DMS153 treated with DMSO at 0.1 percent for 48 hours (cell line): ENCODE measurements around the gene BTBD9.

Source experiments
- DNase-seq: peaks from one replicate; lab custom pipeline; 2025; ENCODE audit not compliant: unreplicated experiment; lab: John Stamatoyannopoulos, UW

Gene BTBD9

DNA sequence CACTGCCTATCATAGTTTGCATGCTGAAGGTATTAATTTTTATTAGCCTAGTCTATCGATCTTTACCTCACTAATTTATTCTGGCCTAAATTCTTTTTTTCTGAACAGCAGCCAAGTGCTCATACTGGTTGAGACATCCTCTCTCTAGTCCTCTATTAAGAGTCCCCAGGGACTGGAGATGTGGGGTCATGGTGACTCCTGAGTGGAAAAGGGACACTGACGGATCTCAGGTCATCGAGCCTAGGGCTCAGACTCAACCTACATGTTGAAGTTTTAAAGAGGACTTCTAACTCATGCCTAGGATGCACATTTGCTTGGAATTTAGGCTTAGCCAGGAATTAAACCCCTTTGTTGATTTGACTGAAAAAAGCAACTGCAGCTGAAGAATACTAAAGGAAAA, 378.1 kb downstream of the BTBD9 start:
- no peak for DNase-seq

DNA sequence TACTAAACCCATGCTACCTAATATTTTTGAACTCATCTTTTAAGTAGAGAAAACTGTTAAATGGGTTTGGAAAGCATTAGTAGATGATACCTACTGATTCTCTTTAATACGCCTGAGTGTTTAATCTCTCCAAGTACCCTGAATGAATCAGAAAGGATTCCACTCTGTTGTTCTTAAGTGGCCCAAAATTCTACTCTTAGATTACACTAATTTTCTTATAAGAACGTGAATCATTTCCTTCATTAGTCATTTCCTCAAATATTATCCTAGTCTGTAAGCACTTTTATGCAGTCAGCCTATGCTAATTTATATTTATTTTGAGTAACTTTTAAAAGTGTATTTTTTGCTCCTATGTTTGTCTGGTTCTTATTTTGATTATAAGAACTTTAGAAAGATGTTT, 380.0 kb downstream of the BTBD9 start:
- no peak for DNase-seq

DNA sequence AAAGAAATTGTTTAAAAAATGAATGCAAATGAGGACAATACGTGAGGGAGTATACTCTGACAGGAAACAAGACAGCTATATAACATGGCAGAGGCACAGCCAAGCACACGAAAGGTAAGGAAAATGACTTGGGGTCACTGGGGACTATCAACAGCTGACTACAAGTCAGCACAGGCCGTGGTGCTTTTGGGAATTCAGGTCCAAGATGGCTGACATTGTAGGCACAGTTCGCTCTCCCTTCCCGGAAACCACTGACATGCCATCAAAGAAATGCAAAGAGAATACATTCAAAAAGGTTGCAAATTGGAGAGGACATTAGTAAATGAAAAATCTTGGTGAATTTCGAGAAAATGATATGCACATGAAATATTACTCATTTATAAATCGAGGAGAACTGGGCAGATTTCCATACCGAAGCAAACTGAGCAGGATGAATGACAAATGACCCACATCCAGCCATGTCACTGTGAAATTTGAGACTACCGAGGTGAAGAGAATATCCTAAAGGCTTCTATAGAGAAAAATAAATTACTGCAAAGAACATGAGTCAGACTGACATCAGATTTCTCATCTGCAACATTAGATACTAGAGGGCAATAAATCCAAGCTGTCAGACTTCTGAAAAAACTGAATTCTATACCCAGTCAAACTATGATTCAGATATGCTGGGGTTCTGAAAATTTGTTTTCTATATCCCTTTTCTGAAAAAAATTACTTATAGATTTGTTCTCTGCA, 391.1 kb downstream of the BTBD9 start:
- no peak for DNase-seq

DNA sequence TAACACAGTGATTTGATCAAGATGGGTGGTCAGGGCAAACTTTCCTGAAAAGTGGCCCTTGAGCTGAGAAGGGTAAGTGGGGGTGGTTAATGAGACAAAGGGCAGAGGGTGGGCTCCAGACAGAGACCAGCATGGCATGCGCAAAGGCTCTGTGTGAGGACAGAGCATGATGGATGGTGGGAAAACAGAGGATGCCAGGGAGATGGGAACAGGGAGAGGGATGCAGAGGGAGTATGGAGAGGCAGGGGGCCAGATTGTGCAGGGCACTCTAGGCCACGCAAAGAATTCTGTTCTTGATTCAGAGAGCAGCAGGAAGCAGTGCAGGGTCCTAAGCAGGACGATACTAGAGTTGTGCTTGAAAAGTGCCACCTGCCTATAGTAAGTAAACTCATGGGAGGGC, 394.4 kb downstream of the BTBD9 start:
- DNase-seq: no peak

DNA sequence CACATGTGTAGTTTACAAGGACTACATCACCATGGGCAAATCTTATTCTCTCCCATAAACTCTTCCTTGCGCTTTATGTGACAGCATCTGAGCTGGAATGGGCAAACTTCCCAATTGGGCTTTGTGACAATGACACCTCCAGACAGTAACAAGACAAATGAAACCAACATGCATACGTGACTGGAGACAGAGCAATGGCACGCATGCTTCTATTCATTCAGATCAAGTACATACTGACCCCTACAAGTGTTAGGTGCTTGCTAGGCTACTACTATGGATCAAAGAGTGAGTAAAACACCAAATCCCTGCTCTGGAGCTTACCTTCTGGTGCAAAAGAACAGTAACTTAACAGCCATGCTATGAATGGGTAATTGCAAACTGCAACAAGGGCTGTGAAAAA, 394.9 kb downstream of the BTBD9 start:
- DNase-seq: no peak

DNA sequence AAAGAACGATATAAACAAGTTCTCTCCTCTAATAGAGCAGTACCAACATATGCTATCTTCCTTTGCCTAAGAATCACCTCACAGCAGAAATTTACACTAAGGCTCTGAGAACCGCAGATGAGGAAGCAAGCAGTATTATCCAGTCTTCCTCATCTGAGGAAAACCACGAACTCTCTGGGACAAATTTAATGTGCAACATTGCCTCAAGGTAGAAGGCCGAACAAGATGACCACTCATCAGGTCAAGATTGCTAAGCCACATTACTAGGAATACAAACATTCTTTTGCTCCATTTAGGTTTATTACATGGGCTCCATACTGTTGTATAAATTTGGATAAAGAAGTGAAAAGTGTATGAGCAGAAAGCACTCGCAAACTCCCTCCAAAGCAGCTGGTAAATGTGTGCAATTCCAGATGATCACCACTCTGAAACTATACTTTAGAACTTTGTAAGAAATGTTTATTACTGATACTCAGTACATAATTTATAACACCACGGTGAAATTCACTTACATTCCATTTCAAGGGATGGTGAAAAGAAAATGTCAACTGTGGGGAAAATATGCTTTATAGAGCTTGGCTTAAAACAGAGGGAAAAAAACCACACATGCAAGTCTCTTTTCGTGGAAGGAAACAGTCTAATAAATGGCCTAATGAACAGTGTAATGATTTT, 398.4 kb downstream of the BTBD9 start:
- no peak for DNase-seq

DNA sequence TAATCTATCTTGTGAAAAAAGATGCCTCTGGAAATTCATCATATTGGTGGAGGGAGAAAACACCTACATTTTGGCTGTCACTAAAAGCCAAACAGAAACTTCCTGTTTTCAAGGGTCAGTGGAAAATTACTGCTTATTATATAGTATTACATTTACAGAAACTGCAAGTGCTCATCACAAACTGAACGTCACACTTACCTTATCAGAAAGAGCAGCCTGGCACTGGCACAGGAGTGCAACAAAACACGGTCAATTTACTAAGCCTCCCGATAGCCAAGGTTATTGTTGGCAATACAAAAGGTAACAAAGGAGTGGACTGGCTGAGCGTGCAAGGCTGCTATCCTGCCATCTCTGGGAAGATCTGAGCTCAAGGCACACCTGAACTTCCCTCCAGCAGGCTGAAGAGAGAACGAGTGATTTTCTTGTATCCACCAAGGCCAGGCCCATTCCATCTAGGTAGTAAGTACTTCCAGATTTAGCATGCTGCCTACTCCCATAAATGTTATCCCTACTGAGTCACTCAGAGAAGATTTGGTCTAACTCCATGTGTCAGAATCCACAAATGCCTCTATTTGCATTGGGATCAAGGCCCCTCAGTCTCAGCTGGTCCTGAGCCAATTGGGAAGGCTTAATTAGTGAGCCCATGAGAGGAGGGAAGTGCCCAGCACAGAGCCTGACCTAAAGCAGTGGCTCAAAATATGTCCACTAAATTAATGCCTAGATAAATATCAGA, 399.8 kb downstream of the BTBD9 start:
- no peak for DNase-seq

DNA sequence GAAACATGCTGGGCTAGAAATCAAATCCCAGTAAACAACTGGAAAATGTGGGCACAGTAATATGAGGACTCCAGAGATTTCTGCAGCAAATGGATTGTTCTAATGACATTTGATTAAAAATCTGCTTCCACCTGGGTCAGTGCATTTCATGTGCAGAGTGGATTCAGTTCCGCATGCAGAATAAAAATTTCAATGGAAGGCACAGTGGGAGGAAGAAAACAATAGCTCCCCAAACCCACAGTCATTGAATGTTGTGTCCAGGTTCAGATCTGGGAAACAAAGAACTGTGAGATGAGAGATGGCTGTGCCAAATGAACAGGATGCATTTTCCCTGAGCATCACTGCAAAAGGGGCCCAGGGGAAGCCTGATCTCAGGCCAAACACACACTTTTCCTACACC, 403.1 kb downstream of the BTBD9 start:
- no peak for DNase-seq

DNA sequence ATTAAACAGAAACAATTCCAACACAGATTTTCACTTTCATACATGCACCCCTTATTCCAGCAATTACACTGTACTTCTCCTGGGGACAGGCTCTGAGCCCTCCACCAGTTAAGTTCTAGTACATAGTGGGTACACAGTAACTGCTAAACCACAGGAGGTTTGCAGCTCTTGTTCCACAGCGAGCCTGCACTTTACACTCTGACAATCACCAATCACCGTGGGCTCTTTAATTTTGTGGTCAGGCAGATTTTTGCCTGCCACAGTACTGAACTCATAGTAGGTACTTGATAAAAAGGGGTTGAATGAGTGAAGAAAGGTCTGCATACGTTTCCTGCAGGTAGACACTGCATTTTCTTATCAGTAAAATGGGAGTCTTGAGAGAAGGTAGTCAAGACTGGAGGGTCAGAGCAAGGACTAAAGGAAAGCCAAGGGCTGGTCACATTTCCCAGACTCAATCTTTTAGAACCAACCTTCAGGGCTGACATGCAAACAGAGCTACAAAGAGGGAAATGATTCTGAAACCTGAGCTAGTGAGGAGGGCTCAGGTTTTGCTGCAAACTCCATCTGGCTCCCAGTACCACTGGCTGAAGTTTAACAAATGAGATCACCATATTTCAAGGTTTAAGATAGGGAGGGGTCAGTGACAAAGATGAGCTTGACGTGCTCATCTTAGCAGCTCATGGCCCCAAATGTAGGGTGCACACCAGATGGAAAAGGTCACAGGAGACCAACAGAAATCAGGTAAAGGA, 404.6 kb downstream of the BTBD9 start:
- no peak for DNase-seq

DNA sequence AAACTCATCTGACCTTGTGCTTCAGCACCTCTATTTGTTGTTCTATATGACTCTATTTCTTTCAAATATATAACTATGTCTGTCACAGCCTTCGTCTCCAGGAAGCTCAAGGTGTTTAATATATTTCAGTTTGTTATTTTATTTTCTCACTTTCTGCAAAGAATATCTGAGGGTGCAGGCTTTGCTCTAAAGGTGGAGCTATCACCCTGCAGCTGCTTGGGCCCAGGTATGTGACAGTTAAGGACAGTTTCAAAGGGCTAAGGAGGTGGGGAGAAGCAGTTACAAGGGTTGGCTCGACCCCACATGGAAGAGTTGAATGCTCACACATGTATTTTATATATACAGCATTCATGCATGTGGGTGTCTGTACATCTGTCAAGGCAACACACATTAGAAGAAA, 405.6 kb downstream of the BTBD9 start:
- DNase-seq: no peak

DNA sequence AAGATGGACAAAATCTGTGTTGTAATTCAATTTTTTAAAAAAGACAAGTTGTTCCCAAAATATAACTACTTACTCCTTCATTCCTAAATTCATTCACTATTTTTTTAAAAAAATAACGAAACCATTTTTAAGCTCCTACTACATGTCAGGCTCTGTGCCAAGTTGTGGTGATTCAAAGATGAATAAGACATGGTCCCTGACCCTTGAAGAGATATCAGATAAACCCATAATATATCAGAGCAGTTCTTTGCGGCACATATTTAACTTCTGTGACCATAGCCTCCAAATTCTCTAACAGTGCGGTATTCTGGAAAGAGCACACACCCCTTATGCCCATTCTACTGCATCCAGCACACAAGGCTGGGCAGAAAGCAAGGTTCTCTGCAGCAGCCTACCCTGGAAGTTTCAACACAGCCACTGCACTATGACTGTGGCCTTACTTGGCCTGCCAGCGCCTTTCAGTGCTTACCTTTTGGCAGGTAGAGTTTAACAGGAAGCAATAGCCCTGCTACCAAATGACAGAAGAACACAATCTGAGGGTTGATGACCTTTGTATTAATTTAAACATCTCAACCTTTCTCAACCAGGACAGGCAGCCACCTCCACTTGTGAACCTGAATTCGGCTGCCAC, 406.5 kb downstream of the BTBD9 start:
- no peak for DNase-seq

DNA sequence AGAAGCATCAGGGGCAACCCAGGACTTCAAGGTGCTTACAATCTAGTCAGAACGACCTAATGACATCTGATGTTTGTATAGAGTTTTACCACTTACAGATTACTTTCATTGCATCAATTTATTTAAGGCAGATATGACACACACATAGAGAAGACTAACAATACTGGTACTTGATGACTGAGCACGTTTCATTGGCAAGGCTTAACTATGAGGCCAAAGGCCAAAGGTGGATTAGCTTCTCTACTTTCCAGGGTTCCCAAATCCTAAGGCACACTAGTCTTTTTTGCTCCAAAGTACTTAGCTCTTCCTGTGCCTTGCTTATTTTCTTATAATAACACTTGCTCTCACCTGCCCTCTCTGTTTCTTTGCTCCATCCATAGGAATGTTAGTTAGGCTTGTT, 414.0 kb downstream of the BTBD9 start:
- DNase-seq: no peak

DNA sequence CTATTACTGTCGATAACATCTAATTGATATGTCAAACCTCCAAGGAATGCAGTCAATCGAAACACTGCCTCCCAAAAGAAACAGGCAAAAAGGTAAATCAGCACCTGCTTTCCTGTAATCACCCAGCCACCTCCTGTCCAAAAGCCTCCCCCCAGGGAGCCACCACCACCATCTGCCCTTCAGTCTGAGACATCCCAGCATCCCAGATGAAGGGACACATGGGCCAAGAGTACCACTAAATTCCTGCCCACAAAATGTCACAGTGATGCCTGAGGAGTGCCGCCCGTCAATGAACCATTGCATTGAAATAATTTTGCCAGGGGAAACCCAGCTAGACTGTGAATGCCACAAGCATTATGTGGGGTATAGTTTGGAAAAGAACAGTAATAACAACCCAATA, 418.5 kb downstream of the BTBD9 start:
- no peak for DNase-seq

DNA sequence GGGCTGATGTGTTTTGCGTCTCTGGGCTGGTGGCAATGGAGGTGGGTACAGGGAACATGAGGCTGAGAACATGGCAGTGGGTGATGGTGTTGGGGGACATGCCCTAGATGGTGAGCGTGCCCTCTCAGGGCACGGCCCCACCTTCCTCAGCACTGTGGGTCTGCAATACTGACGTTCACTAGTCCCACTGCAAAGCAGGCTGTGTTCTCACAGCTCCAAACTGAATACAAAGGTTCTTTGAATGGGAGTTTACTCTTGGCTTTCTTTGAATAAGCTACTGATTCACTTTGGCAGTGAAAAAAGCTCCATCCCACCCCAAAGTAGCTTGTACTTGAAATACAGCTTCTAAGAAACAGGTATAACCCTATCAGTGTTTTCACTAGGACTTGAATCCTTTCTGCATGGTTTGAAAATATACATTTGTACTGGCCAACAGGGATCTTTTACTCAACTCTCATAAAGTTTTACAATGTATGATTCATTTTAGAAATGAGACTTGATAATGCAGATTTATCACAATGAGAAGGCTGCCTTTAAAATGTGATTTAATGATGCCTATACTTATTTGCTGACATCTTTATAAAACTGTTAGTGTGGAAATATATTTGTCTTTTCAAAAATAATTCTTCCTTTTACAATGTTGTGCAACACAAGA, 419.5 kb downstream of the BTBD9 start:
- no peak for DNase-seq

DNA sequence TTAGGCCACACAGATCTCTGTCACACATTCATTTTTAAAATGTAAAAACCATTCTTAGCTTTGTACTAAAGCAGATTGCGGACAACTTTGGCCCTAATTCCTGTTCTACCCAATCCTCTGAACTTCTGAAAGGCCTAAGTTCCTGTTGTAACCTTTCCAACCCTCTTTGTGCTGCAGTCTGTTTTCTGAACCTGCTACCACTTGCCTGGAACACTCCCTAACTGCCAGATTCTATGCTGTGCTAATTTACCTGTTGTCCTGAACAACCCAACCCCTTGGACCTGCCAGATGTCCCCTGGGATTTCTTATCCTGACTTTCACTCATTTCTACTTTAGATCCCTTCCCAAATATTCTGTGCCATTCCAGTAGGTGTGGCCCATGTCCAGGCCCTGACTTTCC, 421.5 kb downstream of the BTBD9 start:
- no peak for DNase-seq

DNA sequence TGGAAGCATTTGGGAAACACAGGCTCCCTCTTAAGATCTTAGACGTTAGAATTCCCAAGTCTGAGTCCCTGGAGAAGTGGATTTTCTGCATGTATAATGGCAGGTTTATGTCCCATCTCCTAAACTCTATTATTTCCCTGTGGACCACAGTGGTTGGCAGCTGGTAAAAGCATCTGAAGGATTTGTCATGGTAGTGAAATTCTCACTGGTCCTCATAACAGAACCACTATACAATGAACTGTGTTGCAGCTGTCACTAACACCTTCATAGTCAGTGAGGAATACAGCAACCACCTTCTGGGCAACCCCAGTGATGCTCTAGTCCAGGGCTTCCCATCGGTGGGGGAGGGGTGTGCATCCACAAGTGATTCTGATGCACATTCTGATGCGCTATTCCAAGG, 423.3 kb downstream of the BTBD9 start:
- no peak for DNase-seq

DNA sequence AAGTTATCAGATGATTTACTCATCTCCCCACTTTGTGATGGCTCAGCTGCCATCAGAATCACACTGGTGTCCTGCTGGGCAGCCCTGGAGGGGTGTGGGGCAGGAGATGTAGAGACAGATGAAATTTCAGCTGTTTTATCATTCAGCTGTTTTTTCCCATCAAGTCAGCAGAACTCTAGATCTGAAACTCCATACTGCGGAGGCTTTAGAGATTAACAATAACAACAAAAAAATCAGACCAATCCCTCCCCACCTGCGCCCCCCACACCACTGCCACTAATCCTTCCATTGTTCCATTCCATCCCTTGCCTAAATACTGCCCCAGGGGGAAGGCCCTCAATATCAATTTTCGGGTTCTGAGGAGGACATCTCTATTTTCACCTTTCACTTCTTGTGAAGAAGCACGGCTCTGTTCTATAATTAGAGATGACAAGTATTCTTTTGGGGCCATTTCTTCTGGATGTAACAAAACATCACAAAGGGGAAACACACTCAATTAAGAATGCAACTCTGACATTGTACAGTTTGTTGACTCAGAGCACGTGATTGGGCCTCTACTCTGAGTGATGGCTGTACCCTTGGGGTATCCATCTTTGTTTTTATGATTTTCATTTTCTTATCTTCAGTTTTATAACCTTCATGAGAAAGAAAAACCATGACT, 423.9 kb downstream of the BTBD9 start:
- DNase-seq: no peak

DNA sequence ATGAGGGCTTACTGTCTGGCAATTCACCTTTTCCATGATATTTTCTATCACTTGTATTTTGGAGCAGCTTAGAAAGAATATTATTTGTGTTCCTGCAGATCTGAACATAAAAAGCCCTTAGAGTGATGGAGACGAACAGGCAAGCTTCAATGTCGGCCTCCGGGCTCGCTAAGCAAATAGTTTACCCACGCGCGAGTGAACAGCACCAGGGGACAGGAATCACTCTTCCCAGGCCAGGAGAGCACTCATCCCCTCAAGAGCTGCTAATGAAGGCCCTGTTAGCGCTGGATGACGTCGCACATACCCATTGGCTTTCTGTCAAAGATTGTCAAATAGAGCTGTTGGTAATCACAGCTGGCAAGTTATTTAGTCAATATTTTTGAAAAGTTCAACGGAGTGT, 424.5 kb downstream of the BTBD9 start:
- DNase-seq: no peak

DNA sequence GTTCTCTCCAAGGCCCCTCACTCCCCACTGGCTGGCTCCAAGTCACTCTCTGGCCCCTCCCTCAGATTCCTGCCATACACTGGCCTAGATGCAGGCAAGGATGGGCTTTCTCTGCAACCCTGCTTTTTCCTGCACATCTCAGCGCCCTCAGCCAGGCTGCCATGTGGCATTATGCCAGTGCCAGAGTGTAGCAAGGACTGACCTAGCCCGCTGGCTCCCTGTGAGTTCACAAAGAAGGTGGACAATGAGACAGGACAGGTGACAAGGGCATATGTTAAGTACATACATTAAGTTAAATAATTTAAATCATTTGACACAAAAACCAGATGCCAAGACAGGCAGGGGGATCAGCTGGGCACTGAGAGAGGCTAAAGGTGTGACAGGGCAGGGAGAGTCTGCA, 425.6 kb downstream of the BTBD9 start:
- DNase-seq: no peak

DNA sequence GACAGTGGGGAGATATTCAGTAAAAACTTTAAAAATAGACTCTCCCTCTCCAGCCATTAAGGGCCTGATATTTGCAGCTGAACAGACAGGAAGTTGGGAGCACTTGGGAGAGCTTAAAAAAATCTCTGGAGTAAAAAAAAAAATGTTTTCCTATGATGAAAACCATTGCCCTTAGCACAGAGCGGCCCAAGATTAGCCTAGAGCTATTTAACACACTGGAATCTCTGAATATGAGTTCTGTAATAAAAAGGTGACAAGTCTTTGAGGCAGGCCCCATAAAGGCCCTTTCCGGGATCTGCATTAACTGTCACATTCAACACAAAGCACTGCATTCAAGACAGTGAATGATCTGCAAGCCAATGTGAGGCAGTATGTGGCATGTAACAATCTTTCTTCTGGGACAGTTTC, 426.5 kb downstream of the BTBD9 start:
- DNase-seq: no peak
